Measurements from ENCODE around the gene FAM162A. TPM values are rescaled to one million over a fixed set of nuclear protein-coding genes. Genes with fewer than 3 reads are reported as not detected.

FAM162A gene
- total RNA-seq, 4 donors from 2014 or later = 18.7 to 28.8 (median 24.5) TPM

DNA sequence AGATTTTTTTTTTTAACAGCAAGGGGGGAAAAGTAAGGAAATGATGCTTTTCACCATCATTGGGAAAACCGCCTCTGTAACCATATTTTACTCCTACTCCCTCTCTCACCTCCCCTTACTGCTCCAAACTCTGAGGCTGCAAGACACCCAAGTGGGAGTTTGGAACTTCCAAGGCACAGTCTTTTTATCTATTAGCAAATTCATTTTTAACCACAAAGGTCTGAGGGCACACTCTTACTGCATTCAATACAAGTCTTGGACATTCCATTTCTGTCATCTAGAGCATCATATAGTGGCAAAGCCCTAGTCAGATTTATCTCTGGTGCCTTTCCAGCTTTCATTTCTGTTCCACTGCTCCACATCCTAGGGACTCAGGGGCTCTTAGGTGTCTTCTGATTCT, 13.2 kb downstream of the FAM162A start:
- TF ChIP-seq, protein P1, sequence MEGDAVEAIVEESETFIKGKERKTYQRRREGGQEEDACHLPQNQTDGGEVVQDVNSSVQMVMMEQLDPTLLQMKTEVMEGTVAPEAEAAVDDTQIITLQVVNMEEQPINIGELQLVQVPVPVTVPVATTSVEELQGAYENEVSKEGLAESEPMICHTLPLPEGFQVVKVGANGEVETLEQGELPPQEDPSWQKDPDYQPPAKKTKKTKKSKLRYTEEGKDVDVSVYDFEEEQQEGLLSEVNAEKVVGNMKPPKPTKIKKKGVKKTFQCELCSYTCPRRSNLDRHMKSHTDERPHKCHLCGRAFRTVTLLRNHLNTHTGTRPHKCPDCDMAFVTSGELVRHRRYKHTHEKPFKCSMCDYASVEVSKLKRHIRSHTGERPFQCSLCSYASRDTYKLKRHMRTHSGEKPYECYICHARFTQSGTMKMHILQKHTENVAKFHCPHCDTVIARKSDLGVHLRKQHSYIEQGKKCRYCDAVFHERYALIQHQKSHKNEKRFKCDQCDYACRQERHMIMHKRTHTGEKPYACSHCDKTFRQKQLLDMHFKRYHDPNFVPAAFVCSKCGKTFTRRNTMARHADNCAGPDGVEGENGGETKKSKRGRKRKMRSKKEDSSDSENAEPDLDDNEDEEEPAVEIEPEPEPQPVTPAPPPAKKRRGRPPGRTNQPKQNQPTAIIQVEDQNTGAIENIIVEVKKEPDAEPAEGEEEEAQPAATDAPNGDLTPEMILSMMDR (IDR thresholded peaks at IDR 0.05; ENCODE audit: low read depth) = no peak

DNA sequence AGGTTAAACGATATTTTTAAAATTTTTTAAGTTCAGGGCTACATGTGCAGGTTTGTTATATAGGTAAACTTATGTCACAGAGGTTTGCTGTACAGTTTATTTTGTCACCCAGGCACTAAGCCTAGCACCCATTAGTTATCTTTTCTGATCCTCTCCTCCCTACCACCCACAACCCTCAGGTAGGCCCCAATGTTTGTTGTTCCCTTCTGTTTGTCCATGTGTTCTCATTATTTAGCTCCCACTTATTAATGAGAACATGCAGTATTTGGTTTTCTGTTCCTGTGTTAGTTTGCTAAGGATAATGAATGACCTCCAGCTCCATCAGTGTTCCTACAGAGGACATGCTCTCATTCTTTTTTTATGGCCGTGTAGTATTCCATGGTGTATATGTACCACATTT, 14.9 kb downstream of the FAM162A start:
- TF ChIP-seq, protein P1 (IDR thresholded peaks at IDR 0.05; ENCODE audit: low read depth) = no peak

DNA sequence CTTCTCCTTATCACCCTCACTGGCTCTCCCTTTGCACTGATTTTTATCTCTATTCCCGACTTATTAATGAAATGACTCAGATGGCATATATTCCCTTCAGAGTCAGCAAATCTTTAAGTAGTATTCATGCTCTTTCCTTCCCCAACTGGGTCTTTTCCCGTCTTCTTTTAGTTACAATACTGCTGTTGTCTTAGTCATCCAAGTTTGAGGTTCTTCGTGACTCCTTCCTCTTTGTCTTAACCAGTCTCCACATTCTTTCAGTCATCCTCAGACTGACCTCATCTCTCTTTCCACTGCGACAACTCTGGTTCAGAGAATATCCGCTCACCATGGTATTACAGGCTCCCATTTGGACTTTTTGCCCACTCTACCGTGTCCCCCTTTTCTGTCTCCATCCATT, 19.5 kb downstream of the FAM162A start:
- TF ChIP-seq, protein P1 (IDR thresholded peaks at IDR 0.05; ENCODE audit: low read depth) = no peak

DNA sequence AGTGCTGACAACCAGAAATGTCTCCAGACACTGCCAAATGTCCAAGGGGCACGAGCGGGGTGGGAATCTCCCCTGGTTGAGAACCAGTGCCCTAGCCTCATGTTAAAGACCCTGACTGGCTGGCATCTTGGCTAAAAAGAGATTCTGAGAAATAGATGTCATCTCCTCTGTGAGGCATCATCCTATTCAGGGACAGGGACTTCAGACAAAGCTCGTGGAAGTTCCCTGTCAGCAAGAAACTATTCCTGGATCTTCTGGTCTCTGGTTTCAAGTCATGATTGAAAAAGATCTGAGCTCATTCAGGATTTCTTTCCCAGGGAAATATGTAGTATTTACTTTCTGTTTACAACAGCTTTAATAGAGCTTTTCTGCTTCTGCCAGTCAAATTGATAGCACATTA, 21.0 kb downstream of the FAM162A start:
- TF ChIP-seq, protein P1 (IDR thresholded peaks at IDR 0.05; ENCODE audit: low read depth) = no peak

DNA sequence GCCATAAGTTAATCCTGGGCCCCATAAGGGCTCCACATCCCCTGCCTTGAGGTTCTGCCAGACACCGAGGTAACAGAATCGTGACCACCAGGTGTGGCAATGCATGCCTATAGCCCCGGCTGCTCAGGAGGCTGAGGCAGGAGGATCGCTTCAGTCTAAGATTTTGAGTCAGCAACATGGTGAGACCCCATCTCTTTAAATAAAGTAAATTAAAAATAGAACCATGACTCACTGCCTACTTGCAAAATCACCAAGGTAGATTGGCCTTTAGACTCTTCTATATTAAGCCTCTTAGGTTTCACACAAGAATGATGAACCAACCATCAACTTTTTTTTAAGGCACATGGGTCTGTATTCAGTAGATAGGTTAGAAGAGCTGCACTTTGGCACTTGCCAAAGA, 22.2 kb downstream of the FAM162A start:
- TF ChIP-seq, protein P1 (IDR thresholded peaks at IDR 0.05; ENCODE audit: low read depth) = no peak

DNA sequence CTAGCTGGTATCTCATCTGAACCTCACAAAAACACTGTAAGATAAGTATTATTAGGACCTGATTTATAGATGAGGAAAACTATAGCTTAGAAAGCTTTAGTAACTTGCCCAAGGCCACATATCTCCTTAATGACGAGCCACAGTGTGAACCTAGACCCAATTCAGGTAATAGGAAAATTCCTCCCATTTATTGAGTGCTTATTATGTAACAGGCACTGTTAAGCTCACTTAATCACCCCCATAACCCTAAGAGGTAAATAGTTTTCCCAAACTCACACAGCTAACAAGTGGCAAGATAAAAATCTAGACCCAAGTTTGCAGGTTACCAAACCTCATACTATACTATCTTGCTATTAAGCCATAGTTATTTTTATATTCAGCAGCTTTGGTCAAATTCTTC, 24.0 kb downstream of the FAM162A start:
- TF ChIP-seq, protein P1 (IDR thresholded peaks at IDR 0.05; ENCODE audit: low read depth) = no peak

DNA sequence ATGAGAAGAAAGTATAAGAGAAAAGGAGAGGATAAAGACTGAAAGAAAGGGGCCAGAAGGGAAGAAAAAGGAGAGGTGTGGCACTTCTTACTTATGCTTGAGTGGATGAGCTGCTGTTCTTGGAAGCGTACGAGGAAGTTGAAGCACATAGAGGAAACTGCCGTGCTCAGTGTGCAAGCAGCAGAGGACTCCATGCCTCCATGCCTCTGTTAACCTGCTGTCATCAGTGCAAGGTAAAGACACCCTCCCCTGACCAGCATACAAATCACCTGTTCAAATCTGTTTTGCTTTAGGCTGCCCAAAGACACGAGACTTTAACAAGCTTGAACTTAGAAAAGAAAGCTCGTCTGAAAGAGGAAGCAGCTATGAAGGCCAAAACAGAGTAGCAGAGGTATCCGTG, 25.5 kb downstream of the FAM162A start:
- TF ChIP-seq, protein P1 (IDR thresholded peaks at IDR 0.05; ENCODE audit: low read depth) = no peak
